HEK293 (cell line): ENCODE results near the gene AGXT2.

ENCODE experiments used
- ELK4 ChIP-seq: IDR thresholded peaks from 2 replicates; pipeline ENCODE4 v1.6.1; 2011; ENCODE audit warnings: mild to moderate bottlenecking, low read depth, low read length, borderline replicate concordance
- GLI2 ChIP-seq: fragments of 450-650 bp; formaldehyde crosslinking; IDR thresholded peaks from 2 replicates; pipeline ENCODE4; 2017; ENCODE audit warnings: missing biosample characterization, missing genetic modification characterization, low read depth, borderline replicate concordance
- ZBTB17 ChIP-seq: fragments of 450-650 bp; formaldehyde crosslinking; IDR thresholded peaks from 2 replicates; pipeline ENCODE4 v1.5.1; 2016; ENCODE audit warnings: missing biosample characterization, missing genetic modification characterization
- ZEB2 ChIP-seq: fragments of 450-650 bp; formaldehyde crosslinking; IDR thresholded peaks from 2 replicates; pipeline ENCODE4 v1.5.1; 2016; ENCODE audit warnings: missing biosample characterization, missing genetic modification characterization
- ZFP37 ChIP-seq: fragments of 450-650 bp; formaldehyde crosslinking; IDR thresholded peaks from 2 replicates; pipeline ENCODE4 v1.5.1; 2016; ENCODE audit warnings: missing biosample characterization, missing genetic modification characterization
- ZFP41 ChIP-seq: fragments of 450-650 bp; formaldehyde crosslinking; IDR thresholded peaks from 2 replicates; pipeline ENCODE4 v1.5.1; 2016; ENCODE audit warnings: missing biosample characterization, missing genetic modification characterization, borderline replicate concordance
- ZFP69B ChIP-seq: fragments of 450-650 bp; formaldehyde crosslinking; IDR thresholded peaks from 2 replicates; pipeline ENCODE4 v1.5.1; 2016; ENCODE audit warnings: missing biosample characterization, missing genetic modification characterization
- ZNF132 ChIP-seq: fragments of 450-650 bp; formaldehyde crosslinking; IDR thresholded peaks from 2 replicates; pipeline ENCODE4 v1.5.1; 2017; ENCODE audit warnings: missing biosample characterization, missing genetic modification characterization, borderline replicate concordance
- ZNF138 ChIP-seq: fragments of 450-650 bp; formaldehyde crosslinking; IDR thresholded peaks from 2 replicates; pipeline ENCODE4 v1.5.1; 2016; ENCODE audit warnings: missing biosample characterization, missing genetic modification characterization, borderline replicate concordance
- ZNF155 ChIP-seq: fragments of 450-650 bp; formaldehyde crosslinking; IDR thresholded peaks from 2 replicates; pipeline ENCODE4 v1.5.1; 2016; ENCODE audit warnings: missing biosample characterization, missing genetic modification characterization
- ZNF19 ChIP-seq: fragments of 450-650 bp; formaldehyde crosslinking; IDR thresholded peaks from 2 replicates; pipeline ENCODE4; 2016; ENCODE audit warnings: missing biosample characterization, missing genetic modification characterization, low read depth
- ZNF214 ChIP-seq: fragments of 450-650 bp; formaldehyde crosslinking; IDR thresholded peaks from 2 replicates; pipeline ENCODE4 v1.5.1; 2017; ENCODE audit warnings: missing biosample characterization, mild to moderate bottlenecking, missing genetic modification characterization, borderline replicate concordance
- ZNF362 ChIP-seq: fragments of 450-650 bp; formaldehyde crosslinking; IDR thresholded peaks from 2 replicates; pipeline ENCODE4 v1.5.1; 2016; ENCODE audit warnings: missing biosample characterization, missing genetic modification characterization
- ZNF37A ChIP-seq: fragments of 450-650 bp; IDR thresholded peaks from 2 replicates; pipeline ENCODE4 v1.5.1; 2018; ENCODE audit warnings: missing biosample characterization, missing genetic modification characterization
- ZNF423 ChIP-seq: fragments of 450-650 bp; formaldehyde crosslinking; IDR thresholded peaks from 2 replicates; pipeline ENCODE4 v1.5.1; 2016; ENCODE audit warnings: missing biosample characterization, missing genetic modification characterization
- ZNF433 ChIP-seq: fragments of 450-650 bp; formaldehyde crosslinking; IDR thresholded peaks from 2 replicates; pipeline ENCODE4 v1.5.1; 2016; ENCODE audit warnings: missing biosample characterization, missing genetic modification characterization, low read depth
- ZNF514 ChIP-seq: fragments of 450-650 bp; formaldehyde crosslinking; IDR thresholded peaks from 2 replicates; pipeline ENCODE4 v1.5.1; 2016; ENCODE audit warnings: missing biosample characterization, missing genetic modification characterization
- ZNF530 ChIP-seq: fragments of 450-650 bp; formaldehyde crosslinking; IDR thresholded peaks from 2 replicates; pipeline ENCODE4 v1.5.1; 2016; ENCODE audit warnings: low read depth, missing biosample characterization, missing genetic modification characterization
- ZNF555 ChIP-seq: fragments of 450-650 bp; formaldehyde crosslinking; conservative IDR thresholded peaks from 2 replicates; pipeline ENCODE4 v1.5.1; 2017; ENCODE audit warnings: missing biosample characterization, mild to moderate bottlenecking, missing genetic modification characterization, inconsistent platforms
- ZNF560 ChIP-seq: fragments of 450-650 bp; formaldehyde crosslinking; IDR thresholded peaks from 2 replicates; pipeline ENCODE4 v1.5.1; 2017; ENCODE audit warnings: missing biosample characterization, missing genetic modification characterization, borderline replicate concordance
- ZNF658 ChIP-seq: fragments of 450-650 bp; formaldehyde crosslinking; IDR thresholded peaks from 2 replicates; pipeline ENCODE4; 2016; ENCODE audit warnings: missing biosample characterization, missing genetic modification characterization
- ZNF664 ChIP-seq: fragments of 450-650 bp; formaldehyde crosslinking; IDR thresholded peaks from 2 replicates; pipeline ENCODE4 v1.5.1; 2016; ENCODE audit warnings: missing biosample characterization, missing genetic modification characterization
- ZNF692 ChIP-seq: fragments of 450-650 bp; formaldehyde crosslinking; IDR thresholded peaks from 2 replicates; pipeline ENCODE4 v1.5.1; 2016; ENCODE audit warnings: missing biosample characterization, missing genetic modification characterization
- ZNF704 ChIP-seq: fragments of 450-650 bp; formaldehyde crosslinking; IDR thresholded peaks from 2 replicates; pipeline ENCODE4 v1.5.1; 2016; ENCODE audit warnings: missing biosample characterization, missing genetic modification characterization
- ZNF785 ChIP-seq: fragments of 450-650 bp; formaldehyde crosslinking; IDR thresholded peaks from 2 replicates; pipeline ENCODE4 v1.5.1; 2016; ENCODE audit warnings: missing biosample characterization, missing genetic modification characterization
- ZNF791 ChIP-seq: fragments of 450-650 bp; formaldehyde crosslinking; IDR thresholded peaks from 2 replicates; pipeline ENCODE4 v1.5.1; 2016; ENCODE audit warnings: missing biosample characterization, missing genetic modification characterization
- ZNF830 ChIP-seq: fragments of 450-650 bp; IDR thresholded peaks from 2 replicates; pipeline ENCODE4 v1.5.0; 2018; ENCODE audit warnings: missing biosample characterization, missing genetic modification characterization, low read depth, mild to moderate bottlenecking, moderate library complexity
- ZXDB ChIP-seq: fragments of 450-650 bp; formaldehyde crosslinking; IDR thresholded peaks from 2 replicates; pipeline ENCODE4 v1.5.1; 2016; ENCODE audit warnings: missing biosample characterization, missing genetic modification characterization
- TF ChIP-seq, protein P1 (sequence below): fragments of 450-650 bp; formaldehyde crosslinking; IDR thresholded peaks from 2 replicates; pipeline ENCODE4 v1.5.1; 2017; ENCODE audit warnings: missing biosample characterization, missing genetic modification characterization
- TF ChIP-seq, protein P2 (sequence below): fragments of 450-650 bp; formaldehyde crosslinking; IDR thresholded peaks from 2 replicates; pipeline ENCODE4 v1.5.1; 2016; ENCODE audit warnings: missing biosample characterization, missing genetic modification characterization

The AGXT2 gene

DNA sequence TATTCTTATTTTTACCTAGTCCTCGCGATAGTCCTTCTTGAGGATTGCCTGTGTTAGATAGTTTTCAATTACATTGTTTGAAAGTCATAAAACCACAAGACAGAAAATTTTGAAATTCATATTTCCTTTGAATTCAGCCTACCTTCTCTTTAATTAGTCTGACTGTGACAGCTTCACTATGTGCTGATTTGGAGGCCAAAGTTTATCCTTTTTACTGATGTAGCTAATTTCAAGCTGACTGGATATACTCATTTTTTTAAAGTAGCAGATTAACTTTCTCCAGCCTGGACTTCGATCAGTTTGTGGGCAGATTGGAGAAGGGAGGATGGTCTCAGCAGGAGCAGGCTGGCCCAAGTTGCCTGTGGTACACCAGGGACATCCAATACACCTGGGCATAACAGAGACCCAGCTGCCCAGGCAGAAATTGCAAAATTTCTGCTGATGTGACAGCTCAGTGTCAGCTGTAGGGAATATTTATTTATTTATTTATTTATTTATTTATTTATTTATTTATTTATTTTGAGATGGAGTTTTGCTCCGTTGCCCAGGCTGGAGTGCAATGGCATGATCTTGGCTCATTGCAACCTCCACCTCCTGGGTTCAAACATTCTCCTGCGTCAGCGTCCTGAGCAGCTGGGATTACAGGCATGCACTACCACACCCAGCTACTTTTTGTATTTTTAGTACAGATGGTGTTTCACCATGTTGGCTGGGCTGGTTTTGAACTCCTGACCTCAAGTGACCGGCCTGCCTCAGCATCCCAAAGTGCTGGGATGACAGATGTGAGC is 24.2 kb downstream of the AGXT2 start (continued):
- TF ChIP-seq ZBTB17 (tag by site-specific recombination): no peak
- no peak for TF ChIP-seq ZNF155
- no peak for TF ChIP-seq ZNF514 (tag by site-specific recombination)
- no peak for TF ChIP-seq ZNF37A (tag by site-specific recombination)
- no peak for TF ChIP-seq ZFP41
- TF ChIP-seq ZNF658 (tag by site-specific recombination): no peak
- no peak for TF ChIP-seq ZNF362 (tag by site-specific recombination)
- peak; percentile 35; the same call in 1 of the 2 replicates for TF ChIP-seq ZXDB
- TF ChIP-seq ZNF19 (tag by site-specific recombination): 0 out of 2 replicates have a peak, but pooled peaks have one; percentile 41
- TF ChIP-seq, protein P1, sequence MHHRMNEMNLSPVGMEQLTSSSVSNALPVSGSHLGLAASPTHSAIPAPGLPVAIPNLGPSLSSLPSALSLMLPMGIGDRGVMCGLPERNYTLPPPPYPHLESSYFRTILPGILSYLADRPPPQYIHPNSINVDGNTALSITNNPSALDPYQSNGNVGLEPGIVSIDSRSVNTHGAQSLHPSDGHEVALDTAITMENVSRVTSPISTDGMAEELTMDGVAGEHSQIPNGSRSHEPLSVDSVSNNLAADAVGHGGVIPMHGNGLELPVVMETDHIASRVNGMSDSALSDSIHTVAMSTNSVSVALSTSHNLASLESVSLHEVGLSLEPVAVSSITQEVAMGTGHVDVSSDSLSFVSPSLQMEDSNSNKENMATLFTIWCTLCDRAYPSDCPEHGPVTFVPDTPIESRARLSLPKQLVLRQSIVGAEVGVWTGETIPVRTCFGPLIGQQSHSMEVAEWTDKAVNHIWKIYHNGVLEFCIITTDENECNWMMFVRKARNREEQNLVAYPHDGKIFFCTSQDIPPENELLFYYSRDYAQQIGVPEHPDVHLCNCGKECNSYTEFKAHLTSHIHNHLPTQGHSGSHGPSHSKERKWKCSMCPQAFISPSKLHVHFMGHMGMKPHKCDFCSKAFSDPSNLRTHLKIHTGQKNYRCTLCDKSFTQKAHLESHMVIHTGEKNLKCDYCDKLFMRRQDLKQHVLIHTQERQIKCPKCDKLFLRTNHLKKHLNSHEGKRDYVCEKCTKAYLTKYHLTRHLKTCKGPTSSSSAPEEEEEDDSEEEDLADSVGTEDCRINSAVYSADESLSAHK (tag by site-specific recombination): no peak
- TF ChIP-seq ZNF433: 0 out of 2 replicates have a peak, but pooled peaks have one; percentile 47
- no peak for TF ChIP-seq ZNF138 (tag by site-specific recombination)
- no peak for TF ChIP-seq ZNF423
- no peak for TF ChIP-seq ZNF692 (tag by site-specific recombination)
- TF ChIP-seq ZFP69B (tag by site-specific recombination): no peak
- peak; percentile 57 for TF ChIP-seq ZNF664 (tag by site-specific recombination)
- no peak for TF ChIP-seq ZNF791 (tag by site-specific recombination)
- 0 out of 2 replicates have a peak, but pooled peaks have one; percentile 44 for TF ChIP-seq ZFP37 (tag by site-specific recombination)
- TF ChIP-seq, protein P2, sequence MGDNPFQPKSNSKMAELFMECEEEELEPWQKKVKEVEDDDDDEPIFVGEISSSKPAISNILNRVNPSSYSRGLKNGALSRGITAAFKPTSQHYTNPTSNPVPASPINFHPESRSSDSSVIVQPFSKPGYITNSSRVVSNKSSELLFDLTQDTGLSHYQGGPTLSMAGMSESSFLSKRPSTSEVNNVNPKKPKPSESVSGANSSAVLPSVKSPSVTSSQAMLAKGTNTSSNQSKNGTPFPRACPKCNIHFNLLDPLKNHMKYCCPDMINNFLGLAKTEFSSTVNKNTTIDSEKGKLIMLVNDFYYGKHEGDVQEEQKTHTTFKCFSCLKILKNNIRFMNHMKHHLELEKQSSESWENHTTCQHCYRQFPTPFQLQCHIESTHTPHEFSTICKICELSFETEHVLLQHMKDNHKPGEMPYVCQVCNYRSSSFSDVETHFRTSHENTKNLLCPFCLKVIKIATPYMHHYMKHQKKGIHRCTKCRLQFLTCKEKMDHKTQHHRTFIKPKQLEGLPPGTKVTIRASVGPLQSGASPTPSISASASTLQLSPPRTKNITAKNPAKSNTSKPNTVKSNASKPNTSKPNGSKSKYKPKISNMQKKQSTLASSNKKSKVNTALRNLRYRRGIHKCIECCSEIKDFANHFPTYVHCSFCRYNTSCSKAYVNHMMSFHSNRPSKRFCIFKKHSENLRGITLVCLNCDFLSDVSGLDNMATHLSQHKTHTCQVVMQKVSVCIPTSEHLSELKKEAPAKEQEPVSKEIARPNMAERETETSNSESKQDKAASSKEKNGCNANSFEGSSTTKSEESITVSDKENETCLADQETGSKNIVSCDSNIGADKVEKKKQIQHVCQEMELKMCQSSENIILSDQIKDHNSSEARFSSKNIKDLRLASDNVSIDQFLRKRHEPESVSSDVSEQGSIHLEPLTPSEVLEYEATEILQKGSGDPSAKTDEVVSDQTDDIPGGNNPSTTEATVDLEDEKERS (tag by site-specific recombination): no peak
- no peak for TF ChIP-seq ZNF830
- 0 out of 2 replicates have a peak, but pooled peaks have one; percentile 31 for TF ChIP-seq ZNF560 (tag by site-specific recombination)
- TF ChIP-seq GLI2 (tag by site-specific recombination): peak; percentile 26; the same call in 1 of the 2 replicates
- TF ChIP-seq ELK4: no peak
- peak; percentile 52 for TF ChIP-seq ZNF555 (tag by site-specific recombination)
- no peak for TF ChIP-seq ZEB2 (tag by site-specific recombination)
- TF ChIP-seq ZNF530 (tag by site-specific recombination): no peak
- no peak for TF ChIP-seq ZNF785 (tag by site-specific recombination)
- TF ChIP-seq ZNF704 (tag by site-specific recombination): no peak
- no peak for TF ChIP-seq ZNF214 (tag by site-specific recombination)
- no peak for TF ChIP-seq ZNF132 (tag by site-specific recombination)
